GM12864 (cell line): ENCODE data around the gene HEMK1.

ENCODE experiments used
- DNase-seq: peaks from one replicate; pipeline ENCODE4 v3.0.0-alpha.2; 2011; ENCODE audit warnings: low read depth
- H3K4me3 ChIP-seq: 2 replicates; pipeline ENCODE4 v1.5.1; 2011; ENCODE audit warnings: mild to moderate bottlenecking, low read depth, low read length, control low read depth
- TF ChIP-seq, protein P1 (sequence below): IDR thresholded peaks from 2 replicates; pipeline ENCODE4 v1.5.1; 2011; ENCODE audit warnings: low read depth, mild to moderate bottlenecking, moderate library complexity, low read length, control low read depth, inconsistent platforms; ENCODE audit errors: missing control alignments

Gene HEMK1

DNA sequence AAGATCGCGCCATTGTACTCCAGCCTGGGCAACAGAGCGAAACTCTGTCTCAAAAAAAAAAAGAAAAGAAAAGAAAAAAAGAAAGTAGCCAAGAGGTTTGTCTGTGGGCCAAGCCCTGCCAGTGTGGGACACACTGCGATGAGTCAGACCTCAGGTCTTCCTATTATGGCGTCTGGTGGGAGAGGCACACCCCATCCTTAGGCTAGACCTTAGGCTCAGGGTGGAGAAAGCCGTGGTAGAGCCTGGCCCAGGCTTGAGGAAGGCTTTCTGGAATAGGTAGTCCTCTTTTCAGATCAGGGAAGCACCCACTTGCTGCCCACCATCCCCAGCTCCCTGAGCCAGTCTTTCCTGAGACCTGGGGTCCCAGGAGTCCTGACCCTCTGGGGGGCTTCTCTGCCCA lies 6.0 kb downstream of the HEMK1 start:
- no peak for DNase-seq
- TF ChIP-seq, protein P1, sequence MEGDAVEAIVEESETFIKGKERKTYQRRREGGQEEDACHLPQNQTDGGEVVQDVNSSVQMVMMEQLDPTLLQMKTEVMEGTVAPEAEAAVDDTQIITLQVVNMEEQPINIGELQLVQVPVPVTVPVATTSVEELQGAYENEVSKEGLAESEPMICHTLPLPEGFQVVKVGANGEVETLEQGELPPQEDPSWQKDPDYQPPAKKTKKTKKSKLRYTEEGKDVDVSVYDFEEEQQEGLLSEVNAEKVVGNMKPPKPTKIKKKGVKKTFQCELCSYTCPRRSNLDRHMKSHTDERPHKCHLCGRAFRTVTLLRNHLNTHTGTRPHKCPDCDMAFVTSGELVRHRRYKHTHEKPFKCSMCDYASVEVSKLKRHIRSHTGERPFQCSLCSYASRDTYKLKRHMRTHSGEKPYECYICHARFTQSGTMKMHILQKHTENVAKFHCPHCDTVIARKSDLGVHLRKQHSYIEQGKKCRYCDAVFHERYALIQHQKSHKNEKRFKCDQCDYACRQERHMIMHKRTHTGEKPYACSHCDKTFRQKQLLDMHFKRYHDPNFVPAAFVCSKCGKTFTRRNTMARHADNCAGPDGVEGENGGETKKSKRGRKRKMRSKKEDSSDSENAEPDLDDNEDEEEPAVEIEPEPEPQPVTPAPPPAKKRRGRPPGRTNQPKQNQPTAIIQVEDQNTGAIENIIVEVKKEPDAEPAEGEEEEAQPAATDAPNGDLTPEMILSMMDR: no peak
- no peak overlapping the region for H3K4me3 ChIP-seq

GRCh38 chr3:50577348-50577747 lies 8.0 kb downstream of the HEMK1 start:
- no peak for DNase-seq
- TF ChIP-seq, protein P1: no peak
- H3K4me3 ChIP-seq: no peak overlapping the region

DNA sequence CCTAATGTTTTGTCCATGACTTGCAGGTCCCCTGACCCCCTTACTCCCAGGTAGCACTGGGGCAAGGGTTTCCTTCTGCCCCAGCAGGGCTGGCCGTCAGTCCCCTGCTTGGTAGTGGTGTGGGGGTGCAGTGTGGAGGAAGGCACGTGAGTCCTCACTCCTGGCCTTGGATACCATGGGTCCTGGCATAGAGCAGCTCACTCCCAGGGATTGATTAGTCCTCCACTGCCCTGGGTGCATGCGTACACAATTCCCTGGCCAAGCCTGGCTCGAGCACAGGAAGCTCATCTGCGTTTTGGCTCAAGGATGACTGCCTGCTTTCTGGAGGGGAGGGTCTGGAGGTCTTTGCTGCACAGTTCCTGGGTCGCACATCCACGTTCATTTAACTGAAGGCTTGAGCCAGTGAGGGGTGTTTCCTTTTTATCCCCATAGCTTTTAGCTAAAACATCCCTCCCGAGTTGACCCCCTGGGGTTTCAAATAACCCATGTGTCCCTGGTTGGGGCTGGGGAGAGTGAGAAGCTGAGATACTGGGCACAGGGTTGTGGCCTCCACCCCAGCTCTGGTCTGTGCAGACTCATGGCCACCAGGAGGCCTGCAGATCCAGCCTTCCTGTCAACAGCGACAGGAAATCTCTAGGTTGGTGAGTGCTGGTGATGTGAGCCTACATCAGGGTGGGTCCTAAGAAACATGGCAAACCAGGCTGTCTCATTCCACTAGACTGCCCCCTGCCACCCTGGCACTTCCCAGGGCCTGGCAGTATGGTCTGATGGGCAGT lies 11.5 kb downstream of the HEMK1 start:
- DNase-seq: no peak
- TF ChIP-seq, protein P1: no peak
- H3K4me3 ChIP-seq: no peak overlapping the region

DNA sequence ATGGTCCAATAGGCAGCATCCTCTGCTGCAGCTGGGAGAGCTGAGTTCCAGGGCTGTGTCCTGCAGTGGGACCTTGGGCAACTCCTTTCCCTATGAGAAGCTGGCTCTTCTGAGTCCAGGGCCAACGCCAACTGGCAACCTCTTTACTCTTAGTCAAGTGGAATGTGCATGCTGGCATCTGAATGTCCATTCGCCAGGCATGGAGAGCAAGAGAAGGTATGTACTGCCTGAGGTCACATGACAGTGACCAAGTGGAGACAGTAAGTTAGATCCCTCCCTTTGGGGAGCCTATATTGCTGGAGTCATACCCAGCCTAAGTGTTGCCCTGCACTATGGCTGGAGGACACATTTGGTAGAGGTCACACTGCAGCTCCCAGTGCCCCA lies 12.1 kb downstream of the HEMK1 start:
- DNase-seq: no peak
- TF ChIP-seq, protein P1: no peak
- H3K4me3 ChIP-seq: no peak overlapping the region

DNA sequence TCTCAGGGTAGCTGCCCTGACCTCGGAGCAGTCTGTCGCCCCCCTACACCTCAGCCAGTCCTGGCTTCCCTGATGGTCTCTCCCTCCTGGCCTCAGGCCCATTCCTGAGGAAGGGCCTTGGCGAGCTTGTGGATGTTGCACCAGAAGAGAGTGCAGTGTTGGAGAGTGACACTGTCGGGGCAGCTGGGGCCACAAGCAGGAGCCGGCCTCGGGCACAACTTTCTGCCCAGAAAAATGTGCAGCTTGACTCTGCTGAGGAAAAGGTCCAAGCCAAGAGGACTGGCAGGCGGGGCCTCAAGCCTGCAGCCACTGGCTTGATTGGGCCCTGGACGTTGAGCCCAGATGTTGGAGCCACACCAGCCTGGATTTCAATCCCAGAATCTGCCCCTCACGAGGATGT lies 12.8 kb downstream of the HEMK1 start:
- no peak for DNase-seq
- TF ChIP-seq, protein P1: no peak

GRCh38 chr3:50583897-50584296 lies 14.6 kb downstream of the HEMK1 start:
- DNase-seq: no peak
- TF ChIP-seq, protein P1: no peak
- H3K4me3 ChIP-seq: no peak overlapping the region

More for the DNA sequence above, 12.8 kb downstream of the HEMK1 start:
- H3K4me3 ChIP-seq: no peak overlapping the region

DNA sequence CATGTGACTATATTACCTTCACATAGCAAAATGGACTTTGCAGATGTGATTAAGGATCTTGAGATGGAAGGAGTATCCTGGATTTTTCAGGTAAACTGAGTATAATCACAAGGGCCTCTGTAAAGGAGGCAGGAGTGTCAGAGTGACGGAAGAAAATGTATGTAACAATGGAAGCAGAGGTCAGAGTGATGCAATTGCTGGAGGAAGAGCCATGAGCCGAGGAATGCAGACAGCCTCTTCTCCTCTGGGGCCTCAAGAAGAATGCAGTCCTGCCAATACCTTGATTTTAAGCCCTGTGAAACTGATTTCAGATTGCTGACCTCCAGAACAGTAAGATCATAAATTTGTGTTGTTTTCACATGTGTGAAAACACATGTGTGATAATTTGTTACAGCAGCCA lies 15.1 kb downstream of the HEMK1 start:
- TF ChIP-seq, protein P1: no peak
- DNase-seq: no peak
- no peak overlapping the region for H3K4me3 ChIP-seq
